AG09309 (cell line): Measurements from ENCODE around the gene SRP19.
"Not testable (repeated sequence)": the region's sequence is repeated elsewhere in the genome, so short reads cannot be mapped to it uniquely, and the experiment has no call there.

Experiments
- DNase-seq: peaks from one replicate; pipeline ENCODE4 v3.0.0-alpha.2; 2010; ENCODE audit warnings: low read depth
- H3K4me3 ChIP-seq: 2 replicates; pipeline ENCODE4 v1.5.1; 2011; ENCODE audit warnings: mild to moderate bottlenecking, low read depth, low read length, moderate library complexity; ENCODE audit not compliant: control insufficient read depth
- TF ChIP-seq, protein P1 (sequence below): IDR thresholded peaks from 2 replicates; pipeline ENCODE4 v1.5.1; 2011; ENCODE audit warnings: mild to moderate bottlenecking, low read depth, low read length, inconsistent platforms; ENCODE audit not compliant: insufficient read depth, control insufficient read depth; ENCODE audit errors: missing control alignments

The SRP19 gene

DNA sequence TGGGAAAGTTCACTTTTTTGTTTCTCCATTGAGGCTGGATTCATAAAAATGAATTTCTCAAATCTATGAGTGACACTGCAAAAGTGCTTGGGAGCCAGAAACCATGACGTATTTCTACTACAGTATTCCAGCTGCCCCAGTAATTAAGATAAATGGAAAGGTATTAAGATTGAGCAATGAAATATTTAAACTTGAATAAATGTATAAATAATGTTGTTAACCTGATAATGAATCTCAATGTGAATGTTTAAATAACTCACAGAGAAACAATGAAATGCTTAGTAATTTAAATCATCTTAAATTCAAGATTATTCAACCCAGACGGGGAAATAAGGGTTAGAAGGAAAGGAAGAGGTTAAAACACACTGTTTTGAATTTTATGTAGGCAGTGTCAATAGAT lies 11.2 kb upstream of the SRP19 start:
- TF ChIP-seq, protein P1, sequence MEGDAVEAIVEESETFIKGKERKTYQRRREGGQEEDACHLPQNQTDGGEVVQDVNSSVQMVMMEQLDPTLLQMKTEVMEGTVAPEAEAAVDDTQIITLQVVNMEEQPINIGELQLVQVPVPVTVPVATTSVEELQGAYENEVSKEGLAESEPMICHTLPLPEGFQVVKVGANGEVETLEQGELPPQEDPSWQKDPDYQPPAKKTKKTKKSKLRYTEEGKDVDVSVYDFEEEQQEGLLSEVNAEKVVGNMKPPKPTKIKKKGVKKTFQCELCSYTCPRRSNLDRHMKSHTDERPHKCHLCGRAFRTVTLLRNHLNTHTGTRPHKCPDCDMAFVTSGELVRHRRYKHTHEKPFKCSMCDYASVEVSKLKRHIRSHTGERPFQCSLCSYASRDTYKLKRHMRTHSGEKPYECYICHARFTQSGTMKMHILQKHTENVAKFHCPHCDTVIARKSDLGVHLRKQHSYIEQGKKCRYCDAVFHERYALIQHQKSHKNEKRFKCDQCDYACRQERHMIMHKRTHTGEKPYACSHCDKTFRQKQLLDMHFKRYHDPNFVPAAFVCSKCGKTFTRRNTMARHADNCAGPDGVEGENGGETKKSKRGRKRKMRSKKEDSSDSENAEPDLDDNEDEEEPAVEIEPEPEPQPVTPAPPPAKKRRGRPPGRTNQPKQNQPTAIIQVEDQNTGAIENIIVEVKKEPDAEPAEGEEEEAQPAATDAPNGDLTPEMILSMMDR, result no peak
- H3K4me3 ChIP-seq, result no peak overlapping the region
- DNase-seq, result no peak

DNA sequence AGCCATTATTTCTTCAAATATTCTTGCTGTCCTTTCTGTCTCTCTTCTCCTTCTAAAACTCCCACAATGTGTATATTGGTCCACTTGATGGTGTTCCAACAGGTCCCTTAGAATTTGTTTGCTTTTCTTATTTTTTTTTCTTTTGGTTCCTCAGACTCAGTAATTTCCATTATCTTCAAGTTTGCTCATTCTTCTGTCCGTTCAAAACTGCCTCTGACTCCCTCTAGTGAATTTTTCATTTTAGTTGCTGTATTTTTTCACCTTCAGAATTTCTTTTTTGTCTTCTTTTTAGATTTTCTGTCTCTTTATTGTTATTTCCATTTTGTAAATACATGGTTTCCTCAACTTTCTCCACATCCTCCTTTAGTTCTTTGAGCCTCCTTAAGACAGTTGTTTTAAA lies 6.4 kb upstream of the SRP19 start:
- TF ChIP-seq, protein P1, result no peak
- H3K4me3 ChIP-seq, result no peak overlapping the region
- DNase-seq, result no peak

DNA sequence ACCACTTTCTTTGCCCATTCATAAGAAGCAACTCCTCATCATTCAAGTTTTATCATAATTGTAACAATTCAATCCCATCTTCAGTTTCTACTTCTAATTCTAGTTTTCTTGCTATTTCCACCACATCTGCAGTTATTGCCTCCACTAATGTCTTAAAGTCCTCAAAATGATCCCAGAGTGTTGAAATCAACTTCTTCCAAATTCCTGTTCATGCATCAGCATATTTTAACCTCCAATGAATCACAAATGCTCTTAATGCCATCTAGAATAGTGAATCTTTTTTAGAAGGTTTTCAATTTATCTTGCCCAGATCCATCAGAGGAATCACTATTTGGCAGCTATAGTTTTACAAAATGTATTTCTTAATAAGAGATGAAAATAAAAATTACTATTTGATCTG lies 3.2 kb upstream of the SRP19 start:
- DNase-seq, result peak; percentile 4
- TF ChIP-seq, protein P1, result no peak
- no peak overlapping the region for H3K4me3 ChIP-seq

DNA sequence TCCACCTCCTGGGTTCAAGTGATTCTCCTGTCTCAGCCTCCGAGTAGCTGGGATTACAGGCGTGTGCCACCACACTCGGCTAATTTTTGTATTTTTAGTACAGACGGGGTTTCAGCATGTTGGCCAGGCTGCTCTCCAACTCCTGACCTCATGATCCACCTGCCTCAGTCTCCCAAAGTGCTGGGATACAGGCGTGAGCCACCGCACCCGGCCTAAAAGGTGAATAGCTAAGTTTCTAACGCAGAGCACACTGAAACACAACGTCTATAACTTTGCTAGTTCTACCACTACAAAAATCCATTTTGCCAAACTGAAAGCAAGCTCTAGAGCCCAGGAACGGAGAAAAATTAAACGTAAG lies 537 bp upstream of the SRP19 start:
- peak overlapping the region; percentile 85 for H3K4me3 ChIP-seq
- DNase-seq, result not testable (repeated sequence)

DNA sequence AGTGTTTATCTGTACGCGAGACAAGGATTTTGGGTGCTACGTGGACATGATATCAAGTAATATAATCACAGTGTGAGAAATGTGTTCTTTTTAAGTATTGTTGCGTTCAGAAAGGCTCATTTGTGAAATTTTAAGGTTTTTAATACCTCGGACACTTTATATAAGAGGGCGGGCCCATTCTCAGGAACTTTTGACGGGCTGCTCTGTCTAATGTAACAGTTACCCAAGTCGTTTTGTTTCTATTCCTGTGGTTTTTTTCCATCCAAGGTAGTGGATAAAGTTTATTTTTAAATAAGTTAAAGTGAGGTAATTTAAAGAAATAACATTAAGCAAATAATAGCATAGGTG lies 525 bp downstream of the SRP19 start:
- no peak for DNase-seq
- TF ChIP-seq, protein P1, result no peak
- peak overlapping the region; percentile 85 for H3K4me3 ChIP-seq

DNA sequence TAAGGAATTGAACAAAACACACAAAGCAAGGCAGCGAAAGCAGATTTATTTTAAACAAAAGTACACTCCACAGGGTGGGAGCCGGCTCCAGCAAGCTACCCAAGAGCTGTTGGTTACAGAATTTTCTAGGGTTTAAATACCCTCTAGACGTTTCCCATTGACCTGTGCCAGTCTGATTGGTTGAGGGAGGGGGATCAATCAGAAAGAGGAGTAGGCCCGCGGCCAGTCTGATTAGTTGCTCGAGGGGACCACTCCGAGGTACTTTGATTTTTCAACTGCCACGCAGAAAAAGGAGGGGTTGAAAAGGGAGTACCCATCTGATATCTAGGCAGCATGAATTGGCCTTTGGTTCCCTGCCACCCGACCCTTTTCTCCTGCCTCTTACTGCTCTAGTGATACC lies 998 bp downstream of the SRP19 start:
- TF ChIP-seq, protein P1, result no peak
- no peak for DNase-seq
- H3K4me3 ChIP-seq, result peak overlapping the region; percentile 85

DNA sequence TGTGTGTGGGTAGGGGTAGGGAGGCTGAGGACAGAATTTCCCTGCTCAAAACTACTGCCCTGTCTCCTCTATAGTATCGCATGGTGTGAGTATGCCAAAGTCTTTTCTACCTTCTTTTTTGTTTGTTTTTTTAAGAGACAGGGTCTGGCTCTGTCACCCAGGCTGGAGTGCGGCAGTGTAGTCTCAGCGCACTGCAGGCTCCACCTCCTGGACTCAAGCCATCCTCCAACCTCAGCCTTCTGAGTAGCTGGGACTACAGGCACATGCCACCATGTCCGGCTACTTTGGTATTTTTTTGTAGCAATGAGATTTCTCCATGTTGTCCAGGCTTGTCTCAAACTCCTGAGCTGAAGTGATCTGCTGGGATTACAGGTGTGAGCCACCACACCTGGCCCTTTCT lies 2.5 kb downstream of the SRP19 start:
- H3K4me3 ChIP-seq, result no peak overlapping the region
- TF ChIP-seq, protein P1, result no peak
- DNase-seq, result no peak

DNA sequence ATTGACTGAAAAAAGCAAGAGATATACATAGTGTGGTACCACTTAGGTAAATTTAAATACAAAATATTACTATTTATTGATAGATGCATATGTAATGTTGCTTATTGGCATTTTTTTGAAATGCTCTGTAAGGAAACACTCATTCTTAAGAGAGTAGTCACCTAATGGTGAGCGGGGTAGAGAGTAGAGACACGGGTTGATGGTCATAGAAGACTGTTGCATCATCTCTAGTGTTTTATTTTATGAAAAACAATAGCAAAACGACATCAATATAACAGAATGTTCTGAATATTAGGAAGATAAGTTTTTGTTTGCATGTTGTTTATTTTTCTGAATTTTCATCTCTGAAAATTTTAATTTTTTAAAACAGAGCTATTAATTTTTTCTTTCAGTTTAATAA lies 4.0 kb downstream of the SRP19 start:
- no peak for DNase-seq
- no peak overlapping the region for H3K4me3 ChIP-seq
- TF ChIP-seq, protein P1, result no peak
